ENCODE data around the gene BMPR2.

GRCh38 chr2:202605174-202605573 is 229.0 kb downstream of the BMPR2 start:
- TF ChIP-seq CTCF (IDR thresholded peaks at IDR 0.05): no peak
- TF ChIP-seq POLR2AphosphoS5 (IDR thresholded peaks at IDR 0.05; ENCODE audit: insufficient read depth in 1 of 2, low read depth in 1 of 2): no peak
- TF ChIP-seq POLR2A (IDR thresholded peaks at IDR 0.05): no peak

Measured in vagina (tissue), 2 donors.